Hypothalamus (tissue), 51 donors: ENCODE results near the gene IGF1R.

Source experiments
- DNase-seq, 51 donors: peaks; one replicate each; lab custom pipeline; 2025; lab: John Stamatoyannopoulos, UW

Gene IGF1R

DNA sequence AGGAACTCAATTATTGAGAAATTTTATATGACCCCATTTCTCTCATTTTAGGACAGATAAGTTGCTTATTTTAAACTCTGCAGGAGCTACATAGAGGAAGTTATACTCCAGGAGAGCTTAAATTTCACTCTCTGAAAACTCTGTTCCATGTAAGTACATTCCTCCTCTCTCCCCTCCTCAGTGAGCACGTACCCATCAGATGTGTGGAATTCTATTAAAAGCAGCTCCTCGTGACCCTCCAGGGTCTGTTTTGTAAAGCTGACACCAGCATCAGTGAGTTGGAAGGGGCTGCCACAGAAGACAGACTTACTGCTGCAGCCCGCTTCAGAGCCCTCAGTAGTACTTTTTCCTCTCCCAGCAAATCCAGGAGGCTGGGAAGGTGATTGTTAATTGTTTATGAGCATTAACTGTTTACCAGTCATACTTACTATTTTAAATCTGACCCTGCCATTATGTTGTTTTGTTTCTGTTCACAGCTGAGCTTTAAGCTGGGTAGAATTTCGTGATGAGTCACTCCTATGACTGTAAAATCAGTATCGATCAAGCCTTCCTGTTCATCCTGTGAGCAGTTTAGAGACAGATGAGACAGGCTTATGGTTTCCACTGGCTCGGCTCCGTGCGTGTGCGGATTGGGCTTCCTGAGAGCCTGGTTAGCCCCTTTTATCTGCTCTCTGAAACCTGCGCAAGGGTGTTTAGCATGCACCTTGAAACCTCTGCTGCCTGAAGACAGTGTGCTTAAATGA is 20.4 kb downstream of the IGF1R start:
- DNase-seq: no peak

DNA sequence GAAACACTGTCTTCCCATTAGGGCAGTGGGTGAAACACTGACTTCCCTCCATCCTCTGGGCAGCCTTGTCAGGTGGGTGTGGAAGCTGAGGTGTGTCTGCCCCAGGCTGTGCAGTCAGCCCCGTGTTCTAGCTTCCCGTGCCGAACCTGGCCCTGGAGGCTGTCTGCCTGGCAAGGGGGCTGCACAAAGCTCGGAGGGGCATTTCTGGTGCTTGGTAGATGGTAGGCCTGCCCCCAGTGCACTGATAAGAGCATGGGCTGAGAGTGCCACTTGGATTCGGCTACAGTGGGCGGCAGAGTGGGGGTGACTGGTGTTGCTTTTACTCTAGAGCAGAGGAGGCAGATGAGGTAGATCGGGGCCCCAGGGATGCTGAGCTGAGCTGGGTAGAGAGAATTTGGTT is 21.3 kb downstream of the IGF1R start:
- DNase-seq: no peak

DNA sequence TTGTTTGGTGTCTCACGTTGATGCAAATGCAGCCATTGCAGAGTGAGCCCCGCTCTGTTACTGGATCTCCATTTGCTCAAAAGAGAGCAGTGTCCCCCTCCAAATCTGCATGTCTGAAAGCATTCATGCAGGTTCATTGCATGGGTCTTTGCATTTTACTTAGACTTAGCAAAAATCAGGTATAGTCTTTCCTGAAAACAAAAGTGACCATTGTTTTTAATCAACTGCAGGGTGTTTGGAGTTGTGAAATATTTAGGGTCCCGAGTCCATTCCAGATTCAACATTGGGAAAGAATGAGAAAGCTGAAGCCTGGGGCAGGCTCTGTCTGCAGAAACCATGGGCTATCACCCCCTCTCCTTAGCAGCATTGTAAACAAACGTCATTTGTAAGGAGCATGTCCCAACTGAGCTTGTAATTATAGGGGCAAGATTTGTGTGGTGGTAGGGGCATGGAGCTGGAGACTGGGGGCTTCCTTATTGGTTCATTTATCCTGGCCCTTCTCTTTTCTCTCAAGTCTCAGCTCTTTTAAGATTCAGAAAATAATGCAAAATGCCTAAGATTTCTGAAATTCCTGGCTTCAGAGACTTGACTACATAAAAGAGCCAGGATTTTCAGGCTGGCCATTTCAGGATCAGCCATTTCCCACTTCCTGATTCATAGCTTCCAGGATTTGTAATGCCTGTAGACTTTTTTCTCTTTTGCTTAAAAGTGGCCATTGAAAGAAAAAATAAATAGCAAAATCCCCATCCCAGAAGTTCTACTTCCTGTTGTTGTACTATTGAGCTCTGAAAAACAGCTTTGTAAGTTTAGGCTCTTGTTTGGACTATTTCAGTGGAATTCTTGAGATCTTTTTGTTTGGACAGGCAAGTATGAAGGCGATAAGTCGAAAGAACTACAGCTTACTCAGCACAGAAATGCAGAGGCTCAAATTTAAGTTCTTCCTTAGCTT is 23.0 kb downstream of the IGF1R start:
- no peak for DNase-seq

- DNase-seq: no peak
Measured at GRCh38 chr15:98673133-98673532, 24.8 kb downstream of the IGF1R start.

DNA sequence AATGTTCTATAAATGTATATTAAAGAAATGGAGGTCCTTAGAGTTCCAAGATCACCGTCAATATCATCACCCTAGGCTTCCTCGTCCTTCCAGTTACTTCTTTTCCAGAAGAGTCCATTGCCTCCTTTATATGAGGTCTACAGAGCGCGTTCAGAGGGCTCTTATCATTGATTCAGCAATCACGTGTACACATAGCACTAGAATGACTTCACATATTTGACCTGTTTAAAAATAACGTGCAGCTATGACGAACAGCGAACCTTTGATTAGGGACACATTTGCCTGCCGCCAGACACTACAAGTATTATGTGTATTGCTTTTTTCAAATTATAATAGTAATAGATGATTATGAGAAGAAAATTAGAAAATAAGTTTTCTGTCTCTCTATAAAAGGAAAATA is 26.0 kb downstream of the IGF1R start:
- no peak for DNase-seq

DNA sequence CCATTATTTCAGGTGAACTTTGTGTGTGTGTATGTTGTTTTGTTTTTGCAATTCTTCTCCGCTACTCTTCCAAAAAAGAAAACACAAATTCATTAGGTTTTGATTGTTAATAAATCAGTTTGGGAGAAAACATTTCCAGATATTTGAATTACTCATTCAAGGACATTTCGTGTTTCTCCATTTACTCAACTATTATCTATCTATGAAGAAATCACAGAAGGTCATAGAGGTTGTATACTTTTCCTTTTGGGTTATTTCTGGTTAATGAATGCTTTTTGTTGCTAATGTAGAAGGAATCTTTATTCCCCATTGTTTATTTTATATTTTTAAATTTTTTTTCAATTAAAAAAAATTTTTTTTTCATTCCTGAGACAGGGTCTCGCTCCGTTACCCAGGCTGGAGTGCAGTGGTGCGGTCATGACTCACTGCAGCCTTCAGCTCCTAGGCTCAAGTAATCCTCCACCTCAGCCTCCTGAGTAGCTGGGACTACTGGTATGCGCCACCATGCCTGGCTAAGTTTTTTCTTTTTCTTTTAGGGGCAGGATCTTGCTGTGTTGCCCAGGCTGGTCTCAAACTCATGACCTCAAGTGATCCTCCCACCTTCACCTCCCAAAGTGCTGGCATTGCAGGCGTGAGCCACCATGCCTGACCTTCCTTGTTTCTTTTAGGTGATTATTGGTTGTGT is 28.4 kb downstream of the IGF1R start:
- no peak for DNase-seq

DNA sequence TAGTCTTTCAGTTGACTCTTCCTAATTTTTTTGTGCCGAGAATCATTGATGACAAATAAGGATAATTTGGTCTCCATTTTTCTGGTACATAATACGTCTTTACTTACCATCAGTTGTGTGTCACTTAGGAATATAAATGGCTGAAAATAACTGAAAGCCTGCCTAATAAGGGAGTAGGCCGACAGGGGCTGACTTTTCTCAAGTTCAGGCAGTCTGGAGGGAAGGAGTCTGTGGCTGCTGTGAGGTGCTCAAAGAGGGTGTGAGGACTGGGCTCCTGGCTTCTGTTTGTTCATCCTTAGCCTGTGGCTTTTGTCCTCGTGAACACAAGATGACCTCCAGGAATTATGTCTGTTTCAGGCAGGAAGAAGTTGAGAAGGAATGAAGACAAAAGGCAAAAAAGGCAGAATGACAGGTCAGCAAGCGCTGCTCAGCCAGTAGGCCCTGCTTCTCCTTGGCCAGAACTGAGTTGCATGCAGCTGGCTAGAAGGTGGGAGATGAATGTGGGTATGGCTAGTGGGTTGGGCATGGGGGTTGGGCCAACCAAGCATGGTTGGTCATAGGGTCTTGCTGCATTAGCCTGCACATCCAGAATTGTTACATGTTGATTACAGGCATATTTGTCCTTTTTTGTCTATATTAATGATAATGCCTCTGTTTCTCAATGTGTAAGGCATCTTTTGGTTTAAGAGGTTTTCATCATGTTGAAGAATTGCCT is 29.2 kb downstream of the IGF1R start:
- DNase-seq: no peak

- DNase-seq: no peak
Measured at GRCh38 chr15:98678484-98678883, 30.1 kb downstream of the IGF1R start.

DNA sequence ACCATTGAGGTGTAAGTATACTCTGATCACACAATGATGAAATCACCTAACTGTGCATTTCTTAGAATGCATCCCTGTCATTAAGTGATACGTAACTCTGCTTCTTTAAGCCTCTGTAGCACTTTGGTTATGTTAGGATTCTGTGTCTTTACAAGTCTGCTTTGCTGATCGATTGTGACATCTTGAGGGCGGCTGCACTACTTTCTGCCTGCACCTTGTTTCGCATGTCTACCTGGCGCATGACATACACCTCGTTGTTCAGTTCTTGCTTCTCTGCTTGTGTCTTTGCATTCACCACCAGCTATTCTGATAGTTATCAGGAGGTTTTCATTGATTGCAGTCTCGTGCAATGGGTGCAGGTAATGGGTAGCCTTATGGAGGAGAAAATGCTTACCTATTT is 32.7 kb downstream of the IGF1R start:
- no peak for DNase-seq

- DNase-seq: peak in 3 of 51 donors; percentile 8 to 13 (median 11)
Measured at GRCh38 chr15:98682992-98683701, 34.8 kb downstream of the IGF1R start.

GRCh38 chr15:98683831-98684230 is 35.5 kb downstream of the IGF1R start:
- DNase-seq: no peak

- DNase-seq: no peak
Measured at GRCh38 chr15:98684436-98684835, 36.1 kb downstream of the IGF1R start.

DNA sequence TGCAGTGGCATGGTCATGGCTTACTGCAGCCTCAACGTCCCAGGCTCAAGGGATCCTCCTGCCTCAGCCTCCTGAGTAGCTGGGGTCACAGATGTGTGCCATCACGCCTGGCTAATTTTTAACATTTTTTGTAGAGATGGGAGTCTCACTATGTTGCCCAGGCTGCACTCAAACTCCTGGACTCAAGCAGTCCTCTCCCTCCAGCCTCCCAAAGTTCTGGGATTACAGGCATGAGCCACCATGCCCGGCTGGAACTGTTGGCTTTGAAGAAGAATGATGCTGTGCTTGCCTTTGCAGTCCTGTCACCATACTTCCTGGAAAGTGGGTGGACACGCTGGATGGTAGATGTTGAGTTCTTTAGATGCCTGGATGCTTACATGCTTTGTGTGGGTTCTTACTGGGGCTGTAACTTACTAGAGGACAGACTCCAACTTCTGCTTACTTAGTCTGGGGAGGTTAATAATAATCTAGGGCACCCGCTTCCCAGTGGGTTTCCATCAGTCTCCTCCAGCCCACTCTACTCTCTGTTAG is 36.7 kb downstream of the IGF1R start:
- no peak for DNase-seq

GRCh38 chr15:98686983-98687382 is 38.6 kb downstream of the IGF1R start:
- no peak for DNase-seq

DNA sequence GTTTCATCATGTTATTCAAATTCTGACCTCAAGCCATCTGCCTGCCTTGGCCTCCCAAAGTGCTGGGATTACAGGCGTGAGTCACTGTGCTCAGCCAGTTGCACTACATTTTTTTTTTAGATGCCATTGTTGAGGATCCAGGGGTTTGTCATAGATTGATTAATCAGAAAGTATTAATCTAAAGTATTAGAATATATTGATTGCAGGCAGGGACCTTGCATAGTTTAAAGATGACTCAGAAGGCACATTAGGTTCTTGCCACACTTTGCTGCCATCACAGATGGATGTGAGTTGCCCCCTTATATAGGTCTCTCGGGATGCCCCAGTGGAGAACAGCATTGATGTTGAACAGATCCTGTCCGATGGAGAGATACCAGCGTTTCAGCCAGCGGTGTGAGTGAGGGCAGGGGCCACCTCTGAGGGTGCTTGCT is 41.1 kb downstream of the IGF1R start:
- no peak for DNase-seq

DNA sequence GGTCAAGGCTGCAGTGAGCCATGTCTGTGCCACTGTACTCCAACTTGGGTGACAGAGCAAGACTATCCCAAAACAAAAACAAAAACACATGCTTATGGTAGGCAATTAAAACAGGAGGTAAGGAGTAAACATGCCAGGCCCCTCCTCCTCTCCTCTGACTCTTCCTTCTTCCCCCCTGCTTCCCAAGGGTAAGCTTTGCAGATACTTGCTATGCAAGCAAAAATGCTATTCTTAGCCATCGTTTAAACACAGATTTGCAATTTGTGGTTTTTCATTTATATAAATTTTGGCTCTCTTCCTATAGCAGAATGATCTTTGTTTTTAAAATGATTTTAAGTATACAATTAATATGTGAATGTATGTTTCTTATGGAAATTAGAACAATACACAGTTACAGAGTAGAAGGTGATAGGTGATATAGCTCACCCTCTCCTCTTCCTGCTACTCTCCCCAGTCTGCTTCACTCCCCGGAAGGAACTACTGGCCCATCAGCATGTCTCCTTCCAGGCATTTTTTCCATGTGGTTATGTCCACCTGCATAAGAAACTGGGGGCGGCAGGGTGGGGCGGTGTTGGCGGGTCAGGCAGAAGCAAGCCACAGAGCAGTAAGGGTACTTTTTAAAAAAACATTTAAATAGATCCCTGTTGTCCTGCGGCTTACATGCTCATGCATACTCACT is 42.1 kb downstream of the IGF1R start:
- DNase-seq: no peak

DNA sequence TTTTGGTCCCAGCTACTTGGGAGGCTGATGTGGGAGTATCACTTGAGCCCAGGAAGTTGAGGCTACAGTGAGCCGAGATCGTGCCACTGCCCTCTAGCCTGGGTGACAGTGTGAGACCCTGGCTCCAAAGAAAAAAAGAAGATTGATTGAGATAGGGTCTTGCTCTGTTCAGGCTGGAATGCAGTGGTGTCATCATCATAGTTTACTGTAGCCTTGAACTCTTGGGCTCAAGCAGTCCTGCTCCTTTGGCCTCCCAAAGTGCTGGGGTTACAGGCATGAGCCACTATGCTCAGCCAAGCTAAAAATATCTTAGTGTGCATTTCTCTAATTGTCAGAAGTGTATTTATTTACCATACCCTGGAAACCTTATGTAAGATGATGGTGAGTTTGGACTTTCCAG is 43.9 kb downstream of the IGF1R start:
- DNase-seq: no peak

- DNase-seq: no peak
Measured at GRCh38 chr15:98694161-98694560, 45.8 kb downstream of the IGF1R start.

DNA sequence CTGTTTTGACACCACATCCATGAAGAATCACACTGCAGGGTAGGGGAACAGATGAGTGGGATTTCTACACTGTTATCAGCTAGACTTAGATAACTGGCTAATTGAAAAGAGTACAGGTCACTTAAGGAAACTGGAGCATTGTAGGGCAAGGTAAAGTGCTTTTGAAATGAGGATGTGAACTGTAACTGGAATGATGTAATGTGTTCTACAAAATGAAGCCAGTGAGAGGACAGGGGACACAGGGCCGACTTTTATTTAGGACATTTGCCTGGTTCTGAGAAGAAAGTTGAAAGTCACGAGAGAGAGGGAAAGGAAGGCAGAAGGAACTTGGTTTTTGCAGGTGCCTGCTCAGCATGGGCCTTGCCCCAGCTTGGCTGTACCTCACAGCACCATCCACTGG is 50.5 kb downstream of the IGF1R start:
- no peak for DNase-seq
